H1 (cell line): ENCODE results near the gene NR2F2. TPM values are rescaled to one million over a fixed set of nuclear protein-coding genes. Genes with fewer than 3 reads are reported as not detected.

Experiments used
- CBX8 ChIP-seq: fragments of 300-800, 300-1000 bp; sonication (generic); IDR thresholded peaks from 2 replicates; pipeline ENCODE4 v1.7.1; 2016; ENCODE audit warnings: low read depth, low read length, borderline replicate concordance
- CTBP2 ChIP-seq: IDR thresholded peaks from 2 replicates; pipeline ENCODE4 v1.7.0; 2011; ENCODE audit warnings: borderline replicate concordance, mild to moderate bottlenecking, moderate library complexity, mixed read lengths, low read length; ENCODE audit not compliant: insufficient read depth, insufficient read length
- GABPA ChIP-seq: IDR thresholded peaks from 2 replicates; pipeline ENCODE4 v1.6.1; 2011; ENCODE audit warnings: mild to moderate bottlenecking, low read length, moderate library complexity, borderline replicate concordance; ENCODE audit not compliant: insufficient read depth
- JUND ChIP-seq: IDR thresholded peaks from 2 replicates; pipeline ENCODE4 v1.6.1; 2011; ENCODE audit warnings: mild to moderate bottlenecking, improper control_type of control experiment, low read length
- RNF2 ChIP-seq: fragments of 200-900, 300-1000 bp; sonication (generic); IDR thresholded peaks from 2 replicates; pipeline ENCODE4 v1.7.1; 2016; ENCODE audit warnings: borderline replicate concordance, low read depth, mild to moderate bottlenecking, antibody characterized with exemption, low read length; ENCODE audit not compliant: poor library complexity, severe bottlenecking; ENCODE audit errors: missing control alignments
- SP4 ChIP-seq: IDR thresholded peaks from 2 replicates; pipeline ENCODE4 v1.6.1; 2012; ENCODE audit warnings: low read length, inconsistent platforms
- SRF ChIP-seq: IDR thresholded peaks from 2 replicates; pipeline ENCODE4 v1.6.1; 2011; ENCODE audit warnings: mild to moderate bottlenecking, low read depth, low read length, moderate library complexity
- TBP ChIP-seq: IDR thresholded peaks from 2 replicates; pipeline ENCODE4 v1.6.1; 2011; ENCODE audit warnings: low read depth, low read length, improper control_type of control experiment
- TEAD4 ChIP-seq: IDR thresholded peaks from 2 replicates; pipeline ENCODE4 v1.6.1; 2012; ENCODE audit warnings: low read depth, low read length, inconsistent platforms, mixed read lengths
- polyA plus RNA-seq, 7 experiments: library from polyadenylated mRNA; depleted of rRNA in 3 of 7; stranded (reverse) in 5 of 7; unstranded in 2 of 7; fragments of >200 nt in 5 of 7; fragments of 200-250 nt in 2 of 7; gene quantifications; 1 replicate in 5 of 7; 2 replicates in 1 of 7; 4 replicates in 1 of 7; pipeline versions ENCODE4 v1.2.1 to v1.2.3, GENCODE V29; 2011 to 2013; ENCODE audit warnings: missing spikeins in 2 of 7, mixed read lengths in 2 of 7
- total RNA-seq: library from RNA; stranded (reverse); fragmentation: NEBNext Ultra II Directional; extraction: Animal tissue kit (Norgen Biotek cat#: 25700); gene quantifications from 2 replicates; pipeline ENCODE4 v1.2.1, GENCODE V29; 2021
- TF ChIP-seq, protein P1 (sequence below): fragments of 300-600 bp; sonication (generic); IDR thresholded peaks from 2 replicates; pipeline ENCODE4 v1.7.1; 2012; ENCODE audit warnings: low read length, moderate library complexity, mild to moderate bottlenecking, inconsistent platforms; ENCODE audit not compliant: insufficient replicate concordance
- TF ChIP-seq, protein P2 (sequence below): IDR thresholded peaks from 2 replicates; pipeline ENCODE4 v1.6.1; 2012; ENCODE audit warnings: inconsistent platforms

Gene NR2F2
- total and polyA plus RNA-seq, 2 of the 8 experiments (the other 6 are each of a cell fraction or from before 2014, with no cell fraction given) = 0.03 TPM; not detected in 1

DNA sequence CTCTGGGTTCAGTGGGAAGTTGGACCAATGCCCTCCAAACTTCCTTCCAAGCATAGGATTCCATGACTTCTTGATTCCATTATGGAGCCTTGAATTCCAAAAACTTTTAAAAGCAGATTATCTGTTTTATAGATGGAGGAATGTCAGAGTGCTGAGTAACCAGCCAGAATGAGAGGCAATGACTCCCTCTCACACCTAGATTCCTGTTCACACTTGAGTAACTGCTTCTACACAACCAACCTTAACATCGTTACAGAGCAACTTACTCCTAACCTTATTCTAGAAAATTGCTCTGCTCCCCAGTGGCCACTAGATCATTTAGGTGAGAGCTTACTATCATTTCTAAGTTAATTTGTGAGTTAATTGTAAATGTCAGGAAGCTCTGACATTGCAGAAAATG lies 24.2 kb upstream of the NR2F2 start (continued):
- TF ChIP-seq, protein P1, sequence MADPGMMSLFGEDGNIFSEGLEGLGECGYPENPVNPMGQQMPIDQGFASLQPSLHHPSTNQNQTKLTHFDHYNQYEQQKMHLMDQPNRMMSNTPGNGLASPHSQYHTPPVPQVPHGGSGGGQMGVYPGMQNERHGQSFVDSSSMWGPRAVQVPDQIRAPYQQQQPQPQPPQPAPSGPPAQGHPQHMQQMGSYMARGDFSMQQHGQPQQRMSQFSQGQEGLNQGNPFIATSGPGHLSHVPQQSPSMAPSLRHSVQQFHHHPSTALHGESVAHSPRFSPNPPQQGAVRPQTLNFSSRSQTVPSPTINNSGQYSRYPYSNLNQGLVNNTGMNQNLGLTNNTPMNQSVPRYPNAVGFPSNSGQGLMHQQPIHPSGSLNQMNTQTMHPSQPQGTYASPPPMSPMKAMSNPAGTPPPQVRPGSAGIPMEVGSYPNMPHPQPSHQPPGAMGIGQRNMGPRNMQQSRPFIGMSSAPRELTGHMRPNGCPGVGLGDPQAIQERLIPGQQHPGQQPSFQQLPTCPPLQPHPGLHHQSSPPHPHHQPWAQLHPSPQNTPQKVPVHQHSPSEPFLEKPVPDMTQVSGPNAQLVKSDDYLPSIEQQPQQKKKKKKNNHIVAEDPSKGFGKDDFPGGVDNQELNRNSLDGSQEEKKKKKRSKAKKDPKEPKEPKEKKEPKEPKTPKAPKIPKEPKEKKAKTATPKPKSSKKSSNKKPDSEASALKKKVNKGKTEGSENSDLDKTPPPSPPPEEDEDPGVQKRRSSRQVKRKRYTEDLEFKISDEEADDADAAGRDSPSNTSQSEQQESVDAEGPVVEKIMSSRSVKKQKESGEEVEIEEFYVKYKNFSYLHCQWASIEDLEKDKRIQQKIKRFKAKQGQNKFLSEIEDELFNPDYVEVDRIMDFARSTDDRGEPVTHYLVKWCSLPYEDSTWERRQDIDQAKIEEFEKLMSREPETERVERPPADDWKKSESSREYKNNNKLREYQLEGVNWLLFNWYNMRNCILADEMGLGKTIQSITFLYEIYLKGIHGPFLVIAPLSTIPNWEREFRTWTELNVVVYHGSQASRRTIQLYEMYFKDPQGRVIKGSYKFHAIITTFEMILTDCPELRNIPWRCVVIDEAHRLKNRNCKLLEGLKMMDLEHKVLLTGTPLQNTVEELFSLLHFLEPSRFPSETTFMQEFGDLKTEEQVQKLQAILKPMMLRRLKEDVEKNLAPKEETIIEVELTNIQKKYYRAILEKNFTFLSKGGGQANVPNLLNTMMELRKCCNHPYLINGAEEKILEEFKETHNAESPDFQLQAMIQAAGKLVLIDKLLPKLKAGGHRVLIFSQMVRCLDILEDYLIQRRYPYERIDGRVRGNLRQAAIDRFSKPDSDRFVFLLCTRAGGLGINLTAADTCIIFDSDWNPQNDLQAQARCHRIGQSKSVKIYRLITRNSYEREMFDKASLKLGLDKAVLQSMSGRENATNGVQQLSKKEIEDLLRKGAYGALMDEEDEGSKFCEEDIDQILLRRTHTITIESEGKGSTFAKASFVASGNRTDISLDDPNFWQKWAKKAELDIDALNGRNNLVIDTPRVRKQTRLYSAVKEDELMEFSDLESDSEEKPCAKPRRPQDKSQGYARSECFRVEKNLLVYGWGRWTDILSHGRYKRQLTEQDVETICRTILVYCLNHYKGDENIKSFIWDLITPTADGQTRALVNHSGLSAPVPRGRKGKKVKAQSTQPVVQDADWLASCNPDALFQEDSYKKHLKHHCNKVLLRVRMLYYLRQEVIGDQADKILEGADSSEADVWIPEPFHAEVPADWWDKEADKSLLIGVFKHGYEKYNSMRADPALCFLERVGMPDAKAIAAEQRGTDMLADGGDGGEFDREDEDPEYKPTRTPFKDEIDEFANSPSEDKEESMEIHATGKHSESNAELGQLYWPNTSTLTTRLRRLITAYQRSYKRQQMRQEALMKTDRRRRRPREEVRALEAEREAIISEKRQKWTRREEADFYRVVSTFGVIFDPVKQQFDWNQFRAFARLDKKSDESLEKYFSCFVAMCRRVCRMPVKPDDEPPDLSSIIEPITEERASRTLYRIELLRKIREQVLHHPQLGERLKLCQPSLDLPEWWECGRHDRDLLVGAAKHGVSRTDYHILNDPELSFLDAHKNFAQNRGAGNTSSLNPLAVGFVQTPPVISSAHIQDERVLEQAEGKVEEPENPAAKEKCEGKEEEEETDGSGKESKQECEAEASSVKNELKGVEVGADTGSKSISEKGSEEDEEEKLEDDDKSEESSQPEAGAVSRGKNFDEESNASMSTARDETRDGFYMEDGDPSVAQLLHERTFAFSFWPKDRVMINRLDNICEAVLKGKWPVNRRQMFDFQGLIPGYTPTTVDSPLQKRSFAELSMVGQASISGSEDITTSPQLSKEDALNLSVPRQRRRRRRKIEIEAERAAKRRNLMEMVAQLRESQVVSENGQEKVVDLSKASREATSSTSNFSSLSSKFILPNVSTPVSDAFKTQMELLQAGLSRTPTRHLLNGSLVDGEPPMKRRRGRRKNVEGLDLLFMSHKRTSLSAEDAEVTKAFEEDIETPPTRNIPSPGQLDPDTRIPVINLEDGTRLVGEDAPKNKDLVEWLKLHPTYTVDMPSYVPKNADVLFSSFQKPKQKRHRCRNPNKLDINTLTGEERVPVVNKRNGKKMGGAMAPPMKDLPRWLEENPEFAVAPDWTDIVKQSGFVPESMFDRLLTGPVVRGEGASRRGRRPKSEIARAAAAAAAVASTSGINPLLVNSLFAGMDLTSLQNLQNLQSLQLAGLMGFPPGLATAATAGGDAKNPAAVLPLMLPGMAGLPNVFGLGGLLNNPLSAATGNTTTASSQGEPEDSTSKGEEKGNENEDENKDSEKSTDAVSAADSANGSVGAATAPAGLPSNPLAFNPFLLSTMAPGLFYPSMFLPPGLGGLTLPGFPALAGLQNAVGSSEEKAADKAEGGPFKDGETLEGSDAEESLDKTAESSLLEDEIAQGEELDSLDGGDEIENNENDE = no peak
- no peak for TF ChIP-seq CBX8
- no peak for TF ChIP-seq JUND
- TF ChIP-seq RNF2 = no peak
- TF ChIP-seq, protein P2, sequence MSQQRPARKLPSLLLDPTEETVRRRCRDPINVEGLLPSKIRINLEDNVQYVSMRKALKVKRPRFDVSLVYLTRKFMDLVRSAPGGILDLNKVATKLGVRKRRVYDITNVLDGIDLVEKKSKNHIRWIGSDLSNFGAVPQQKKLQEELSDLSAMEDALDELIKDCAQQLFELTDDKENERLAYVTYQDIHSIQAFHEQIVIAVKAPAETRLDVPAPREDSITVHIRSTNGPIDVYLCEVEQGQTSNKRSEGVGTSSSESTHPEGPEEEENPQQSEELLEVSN = no peak
- TF ChIP-seq TEAD4 = no peak
- no peak for TF ChIP-seq TBP
- TF ChIP-seq SRF = no peak
- no peak for TF ChIP-seq SP4
- TF ChIP-seq GABPA = no peak
- TF ChIP-seq CTBP2 = no peak
